Activated CD8-positive, alpha-beta memory T cell treated with anti-CD3 and anti-CD28 coated beads for 4 hours (primary cell): ENCODE measurements around the gene THSD4.

Experiments
- DNase-seq, 2 donors: peaks; one replicate each; pipeline ENCODE4 v3.0.0-alpha.2; 2020; ENCODE audit warnings: low read depth in 2 of 2

THSD4 gene

GRCh38 chr15:71686221-71687050 is 571.2 kb downstream of the THSD4 start:
- DNase-seq = no peak

GRCh38 chr15:71687902-71688508 is 572.7 kb downstream of the THSD4 start:
- no peak for DNase-seq

GRCh38 chr15:71688509-71689094 is 573.3 kb downstream of the THSD4 start:
- no peak for DNase-seq

GRCh38 chr15:71691081-71691457 is 575.8 kb downstream of the THSD4 start:
- DNase-seq = no peak

- DNase-seq = no peak
These were observed 576.5 kb downstream of the THSD4 start for GRCh38 chr15:71691458-71692417.

- no peak for DNase-seq
These were observed 582.0 kb downstream of the THSD4 start for GRCh38 chr15:71697236-71697635.

GRCh38 chr15:71698030-71698429 is 582.8 kb downstream of the THSD4 start:
- no peak for DNase-seq

GRCh38 chr15:71698742-71699141 is 583.5 kb downstream of the THSD4 start:
- DNase-seq = no peak

- no peak for DNase-seq
These were observed 584.7 kb downstream of the THSD4 start for GRCh38 chr15:71699977-71700376.

- DNase-seq = no peak
These were observed 586.5 kb downstream of the THSD4 start for GRCh38 chr15:71701808-71702207.

GRCh38 chr15:71702496-71702895 is 587.2 kb downstream of the THSD4 start:
- DNase-seq = no peak

GRCh38 chr15:71705151-71705550 is 589.9 kb downstream of the THSD4 start:
- no peak for DNase-seq

- DNase-seq = no peak
These were observed 591.4 kb downstream of the THSD4 start for GRCh38 chr15:71706461-71707229.

GRCh38 chr15:71707230-71708050 is 592.2 kb downstream of the THSD4 start:
- DNase-seq = no peak

GRCh38 chr15:71708051-71708429 is 592.8 kb downstream of the THSD4 start:
- no peak for DNase-seq

GRCh38 chr15:71708741-71709140 is 593.5 kb downstream of the THSD4 start:
- DNase-seq = no peak

- no peak for DNase-seq
These were observed 594.6 kb downstream of the THSD4 start for GRCh38 chr15:71709808-71710418.

- no peak for DNase-seq
These were observed 596.9 kb downstream of the THSD4 start for GRCh38 chr15:71712182-71712581.

- DNase-seq = no peak
These were observed 598.0 kb downstream of the THSD4 start for GRCh38 chr15:71713191-71713809.
